HG02840 (cell line): ENCODE data around the gene MPST.
"Not testable (repeated sequence)": the region's sequence is repeated elsewhere in the genome, so short reads cannot be mapped to it uniquely, and the experiment has no call there.

Source experiments
- ATAC-seq: cut with Tn5 transposase; IDR thresholded peaks from one replicate; pipeline ENCODE4 v1.9.1; 2021; ENCODE audit warnings: mild to moderate bottlenecking, moderate library complexity, moderate number of reproducible peaks; ENCODE audit not compliant: unreplicated experiment, low FRiP score

MPST gene

DNA sequence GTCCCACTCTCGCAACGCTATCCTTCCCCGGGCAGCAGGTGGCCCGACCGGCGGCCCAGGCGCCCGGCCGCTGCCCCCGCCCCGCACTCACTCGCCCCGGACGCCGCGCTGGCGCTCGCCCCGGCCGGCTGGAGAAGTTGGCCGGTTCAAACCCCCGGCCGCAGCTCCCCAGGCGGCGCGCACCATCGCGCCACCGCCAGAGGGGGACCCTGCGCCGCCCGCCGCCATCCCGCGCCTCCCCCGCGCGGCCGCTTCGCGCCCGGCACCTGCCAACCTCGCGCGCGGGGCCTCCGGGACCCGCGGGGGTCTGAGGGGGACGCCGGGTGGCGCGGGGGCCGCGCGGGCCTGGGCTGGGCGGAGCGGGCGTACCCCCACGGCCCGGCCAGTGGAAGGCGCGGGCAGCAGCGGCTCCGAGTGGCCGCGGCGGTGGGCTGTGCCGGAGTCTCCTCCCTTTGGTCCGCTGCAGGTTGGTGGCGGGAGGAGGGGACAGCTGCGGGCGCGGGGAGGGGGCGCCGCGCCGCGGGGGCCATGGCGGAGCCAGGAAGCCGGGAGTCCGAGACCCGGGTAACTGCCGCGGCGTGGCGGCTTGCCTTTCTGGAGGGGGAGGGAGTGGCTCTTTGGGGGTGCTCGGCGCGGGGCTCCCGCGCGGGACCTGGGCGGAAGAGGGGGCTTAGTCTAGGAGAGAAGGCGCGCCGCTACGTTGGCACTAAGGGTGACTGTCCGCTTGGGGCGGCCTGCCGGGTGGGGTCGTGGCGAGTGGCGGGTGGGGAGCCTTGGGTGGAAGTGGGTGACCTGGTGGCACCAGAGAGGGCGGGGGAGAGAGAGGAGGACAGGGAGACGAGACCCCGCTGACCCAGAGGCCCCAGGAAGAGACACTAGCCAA is at the start of gene MPST, which contains the start of gene TST:
TSS of gene MPST (plus strand) at position 434 of the 883 bp plus-strand sequence. CDS start at position 529, 95 bp downstream.
TSS of gene TST (minus strand) at position 139 of the 883 bp plus-strand sequence. CDS start 715 bp downstream, outside the sequence.
- no peak for ATAC-seq

DNA sequence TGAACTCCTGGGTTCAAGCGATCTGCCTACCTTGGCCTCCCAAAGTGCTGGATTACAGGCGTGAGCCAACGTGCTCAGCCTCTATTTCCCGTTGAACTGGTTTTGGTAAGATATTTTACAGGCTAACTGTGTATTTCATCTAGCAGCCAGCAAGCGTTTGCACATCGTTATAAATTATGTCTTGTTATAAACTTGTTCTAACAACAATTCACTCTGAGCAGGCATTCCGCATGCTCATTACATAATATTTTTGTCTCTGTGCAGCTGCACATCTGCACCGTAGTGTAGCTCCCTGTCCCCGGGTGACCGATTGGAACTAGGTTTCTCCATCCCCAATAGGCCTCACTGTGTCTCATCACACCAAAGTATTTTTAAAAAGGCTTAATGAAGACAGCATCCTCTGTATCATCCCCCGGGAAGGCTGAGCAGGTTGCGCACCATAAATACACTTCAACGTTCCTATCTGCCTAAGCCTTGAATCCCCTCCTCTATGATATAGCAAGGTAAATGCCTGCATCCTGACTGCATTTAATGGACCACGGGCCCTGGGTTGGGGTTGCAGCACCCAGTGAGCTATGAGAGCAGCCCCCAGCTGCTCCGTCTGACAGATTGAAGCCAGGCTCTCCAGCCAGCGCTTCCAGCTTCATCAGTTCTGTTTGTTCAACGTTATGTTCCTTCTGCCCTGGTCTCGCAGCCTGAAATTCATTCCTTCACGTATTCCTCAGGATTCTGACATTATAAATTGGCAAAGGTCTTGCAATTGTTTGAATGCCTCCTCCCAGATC is 48.0 kb upstream of the MPST start:
- ATAC-seq = no peak

DNA sequence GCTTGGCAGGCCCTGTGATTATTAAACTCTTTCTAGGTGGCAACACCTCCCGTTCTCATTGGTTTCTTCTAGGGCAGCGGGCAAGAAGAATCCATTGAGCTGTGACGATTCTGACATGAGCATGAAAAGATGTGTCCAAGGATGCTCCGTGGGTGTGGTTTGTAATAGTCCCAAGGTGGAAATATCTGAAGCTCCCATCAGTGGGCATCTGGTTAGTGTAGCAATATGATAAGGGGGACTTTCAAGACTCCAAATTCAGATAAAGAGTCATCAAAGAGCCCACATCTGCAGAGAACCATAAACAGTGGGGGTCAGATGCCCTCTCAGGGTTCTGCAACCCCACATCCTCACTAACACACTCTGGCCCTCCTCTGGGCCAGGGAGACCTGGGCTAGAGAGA is 42.9 kb upstream of the MPST start:
- no peak for ATAC-seq

- no peak for ATAC-seq
These were observed 42.1 kb upstream of the MPST start for GRCh38 chr22:36977401-36977861.

GRCh38 chr22:36977947-36978660 is 41.4 kb upstream of the MPST start:
- no peak for ATAC-seq

DNA sequence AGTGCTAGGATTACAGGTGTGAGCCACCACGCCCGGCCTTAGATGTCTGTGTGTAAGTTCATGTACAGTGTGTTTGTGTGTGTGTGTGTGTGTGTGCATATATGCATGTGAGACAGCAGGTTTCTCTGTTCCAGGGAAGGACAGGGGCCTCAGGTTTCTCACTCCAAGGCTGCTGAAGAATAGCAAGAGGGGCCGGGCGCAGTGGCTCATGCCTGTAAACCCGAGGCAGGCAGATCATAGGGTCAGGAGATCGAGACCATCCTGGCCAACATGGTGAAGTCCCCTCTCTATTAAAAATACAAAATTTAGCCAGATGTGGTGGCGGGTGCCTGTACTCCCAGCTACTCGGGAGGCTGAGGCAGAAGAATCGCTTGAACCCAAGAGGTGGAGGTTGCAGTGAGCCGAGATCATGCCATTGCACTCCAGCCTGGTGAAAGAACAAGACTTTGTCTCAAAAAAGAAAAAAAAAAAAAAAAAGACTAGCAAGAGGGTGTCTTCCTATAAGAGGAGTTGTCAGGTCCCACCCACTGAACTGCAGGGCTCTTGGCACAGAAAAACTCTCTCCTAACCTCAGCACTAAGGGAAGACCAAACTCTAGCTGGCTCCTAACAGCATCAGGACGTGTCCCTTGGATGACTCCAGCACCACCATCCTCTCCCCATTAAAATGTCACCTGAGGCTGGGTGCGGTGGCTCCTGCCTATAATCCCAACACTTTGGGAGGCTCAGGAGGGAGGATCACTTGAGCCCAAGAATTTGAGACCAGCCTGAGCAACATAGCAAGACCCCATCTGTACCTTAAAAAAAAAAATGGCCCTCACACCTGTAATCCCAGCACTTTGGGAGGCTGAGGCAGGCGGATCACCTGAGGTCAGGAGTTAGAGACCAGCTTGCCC is 40.3 kb upstream of the MPST start:
- ATAC-seq = no peak

DNA sequence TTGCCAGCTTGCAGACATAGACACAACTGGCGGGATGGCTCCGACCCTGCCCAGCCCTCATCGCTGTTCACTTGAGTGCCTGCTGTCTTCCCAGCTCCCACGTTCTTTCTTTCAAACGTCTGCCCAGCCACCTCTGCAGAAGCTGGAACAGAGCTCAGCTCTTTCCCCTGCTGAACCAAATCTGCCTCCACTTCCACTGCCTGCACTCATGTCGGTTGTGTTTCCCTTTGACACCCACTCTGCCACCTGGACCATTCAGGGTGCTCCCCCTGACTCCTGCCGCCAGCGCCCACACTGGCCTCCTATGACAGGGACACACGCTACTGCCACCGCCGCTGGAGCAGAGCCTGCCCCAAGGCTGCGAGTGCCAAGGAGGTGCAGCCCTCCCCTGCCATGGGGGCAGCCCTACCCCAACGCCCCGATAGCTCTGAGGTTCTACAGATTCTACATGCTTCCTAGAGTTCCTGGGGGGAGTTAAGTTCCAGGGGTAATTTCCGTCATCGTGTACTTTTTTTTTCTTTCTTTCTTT is 38.2 kb upstream of the MPST start:
- ATAC-seq = no peak

DNA sequence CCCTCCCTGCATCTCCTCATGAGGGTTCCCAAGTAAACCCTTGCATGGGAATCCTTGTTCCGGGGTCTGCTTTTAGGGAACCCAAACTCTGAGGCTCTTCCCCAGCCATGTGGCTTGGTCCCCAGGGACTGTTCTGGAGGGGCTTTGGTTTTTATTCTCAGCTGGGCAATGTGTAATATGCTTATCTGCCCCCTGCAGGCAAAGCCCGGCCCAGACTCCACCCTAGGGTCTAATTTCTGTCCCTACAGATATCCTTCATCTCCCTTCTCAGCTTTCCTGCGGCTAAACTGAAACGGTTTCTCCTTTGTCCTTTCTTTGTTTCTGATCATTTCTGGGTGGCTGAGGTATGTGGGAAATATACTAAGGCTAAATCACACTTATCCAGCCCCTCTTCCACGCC is 37.4 kb upstream of the MPST start:
- no peak for ATAC-seq

GRCh38 chr22:36985211-36985889 is 34.2 kb upstream of the MPST start:
- ATAC-seq = no peak

GRCh38 chr22:36986242-36986821 is 33.2 kb upstream of the MPST start:
- no peak for ATAC-seq

GRCh38 chr22:36988075-36988832 is 31.3 kb upstream of the MPST start:
- no peak for ATAC-seq

- not testable (repeated sequence) for ATAC-seq
These were observed 30.5 kb upstream of the MPST start for GRCh38 chr22:36989012-36989411.

GRCh38 chr22:36990457-36990856 is 29.1 kb upstream of the MPST start:
- no peak for ATAC-seq

DNA sequence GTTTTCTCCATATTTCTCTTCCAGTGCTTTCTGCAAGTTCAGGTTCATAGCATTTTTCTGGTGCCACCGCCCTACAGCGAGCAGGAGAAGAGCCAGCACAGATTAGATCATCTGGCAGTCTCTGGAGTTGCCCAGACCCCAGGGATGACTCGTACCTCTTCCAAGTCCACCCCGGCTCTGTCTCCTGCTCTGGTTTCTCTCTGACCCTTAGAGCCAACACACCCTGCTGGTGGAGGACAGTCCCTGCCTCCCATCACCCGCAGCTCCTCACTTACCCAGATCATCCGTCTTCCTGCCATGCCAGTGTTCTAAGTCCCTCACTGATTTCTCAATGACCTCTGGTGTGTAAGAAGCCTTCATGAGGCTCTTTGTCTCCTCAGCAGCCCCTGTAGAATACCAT is 28.3 kb upstream of the MPST start:
- no peak for ATAC-seq

DNA sequence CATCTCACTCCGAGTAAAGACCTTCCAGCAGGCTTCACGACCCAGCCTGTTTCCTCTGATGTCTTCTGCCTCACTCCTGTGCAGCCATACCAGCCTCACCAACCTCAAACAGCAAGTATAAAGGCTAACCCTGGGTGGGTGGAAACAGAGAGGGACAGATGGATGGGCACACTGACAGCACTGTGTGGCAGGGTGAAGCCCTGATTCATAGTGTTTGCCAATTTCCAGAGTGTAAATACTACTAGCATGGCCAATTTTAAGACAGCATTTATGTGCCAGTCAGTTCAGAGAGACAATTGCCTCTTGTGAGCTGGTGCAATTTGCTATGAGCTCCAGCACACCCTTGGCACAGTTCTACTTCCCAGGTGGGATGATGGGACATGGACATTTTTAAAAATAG is 21.8 kb upstream of the MPST start:
- no peak for ATAC-seq

DNA sequence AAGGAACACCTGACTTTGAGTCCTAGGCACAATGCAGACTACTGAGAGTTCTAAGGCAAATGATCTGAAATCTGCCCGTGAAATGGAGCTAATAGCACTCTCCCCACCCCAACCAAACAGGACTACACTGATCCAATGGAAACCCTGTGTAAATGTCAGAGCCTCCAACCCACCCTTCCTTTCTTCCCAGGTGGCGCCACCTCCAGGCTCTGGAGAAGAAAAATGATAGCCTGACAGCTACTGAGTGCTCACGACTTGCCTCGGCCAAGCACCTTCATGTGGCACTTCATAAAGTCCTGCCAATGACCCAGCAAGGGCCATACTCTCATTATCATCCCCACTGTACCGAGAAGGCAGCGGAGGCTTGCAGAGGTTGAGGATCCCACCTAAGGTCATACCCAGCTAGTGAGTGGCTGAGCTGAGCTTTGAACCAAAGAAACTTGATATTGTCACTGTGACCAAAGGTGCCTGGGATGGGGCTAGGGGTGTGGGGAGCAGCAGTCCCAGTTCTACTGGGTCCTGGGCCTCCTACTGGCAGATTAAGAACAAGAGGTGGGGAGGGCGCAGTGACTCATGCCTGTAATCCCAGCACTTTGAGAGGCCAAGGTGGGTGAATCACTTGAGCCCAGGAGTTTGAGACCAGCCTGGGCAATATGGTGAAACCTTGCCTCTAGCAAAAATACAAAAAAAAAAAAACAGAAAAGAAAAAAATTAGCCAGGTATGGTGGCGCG is 20.8 kb upstream of the MPST start:
- ATAC-seq = no peak

DNA sequence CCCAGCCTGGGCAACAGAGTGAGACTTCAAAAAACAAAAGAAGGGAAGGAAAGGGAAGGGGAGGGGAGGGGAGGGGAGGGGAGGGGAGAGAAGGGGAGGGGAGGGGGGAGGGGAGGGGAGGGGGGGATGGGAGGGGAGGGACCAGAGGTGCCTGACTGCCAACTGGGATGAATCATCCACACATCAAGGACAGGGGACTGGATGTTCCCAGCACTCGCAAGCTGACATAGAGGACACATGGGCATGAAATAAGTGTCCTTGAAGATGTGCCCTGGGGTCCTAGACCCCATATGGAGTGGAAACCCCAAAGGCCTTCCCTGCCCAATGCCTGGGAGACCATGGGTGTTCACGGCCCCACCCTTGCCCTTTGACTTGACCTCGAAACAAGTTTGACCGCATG is 20.1 kb upstream of the MPST start:
- ATAC-seq = no peak
